A549 (cell line): ENCODE measurements around the gene RAB17. TPM values are rescaled to one million over a fixed set of nuclear protein-coding genes. Genes with fewer than 3 reads are reported as not detected.

Experiments used
- ATAC-seq, 2 experiments: fragments of 200-7000 bp in 1 of 2; fragments of >200 bp in 1 of 2; cut with Nextera tagmentation in 1 of 2; cut with Tn5 transposase in 1 of 2; 3 replicates each; pipeline versions ENCODE4 v1.8.0 to v1.9.1; 2018 to 2020; ENCODE audit warnings: mild to moderate bottlenecking in 1 of 2, moderate library complexity in 1 of 2
- CTCF ChIA-PET: fragments of 300-600 bp; sonication (Branson Sonifier 250); formaldehyde crosslinking; extraction: SDS; loops from one replicate; lab custom pipeline; 2021; ENCODE audit warnings: antibody characterized with exemption, inconsistent platforms; lab: Yijun Ruan, JAX
- POLR2A ChIA-PET: fragments of 350-600 bp; formaldehyde crosslinking; extraction: SDS; loops from one replicate; lab custom pipeline; 2021; ENCODE audit warnings: antibody characterized with exemption, inconsistent platforms; lab: Yijun Ruan, JAX
- DNase-seq, 2 experiments: peaks; one replicate each; pipeline versions ENCODE4 v3.0.0 to v3.0.0-alpha.2; 2011 to 2016; ENCODE audit warnings: low read depth in 1 of 2, low spot score in 1 of 2
- FAIRE-seq: peaks from 2 replicates; lab custom pipeline; 2011; peaks lifted over from hg19 to GRCh38; lab: Jason Lieb, UNC
- H3K27ac ChIP-seq, 2 experiments: fragments of >200 bp; sonication (Bioruptor Twin); formaldehyde crosslinking; 3 replicates each; pipeline ENCODE4 v1.5.1; 2016 to 2017
- H3K4me1 ChIP-seq: fragments of >200 bp; sonication (Bioruptor Twin); formaldehyde crosslinking; 3 replicates; pipeline ENCODE4 v1.6.1; 2016
- H3K4me2 ChIP-seq: fragments of >200 bp; sonication (Bioruptor Twin); formaldehyde crosslinking; 3 replicates; pipeline ENCODE4 v1.6.1; 2016
- H3K4me3 ChIP-seq: fragments of >200 bp; sonication (Bioruptor Twin); formaldehyde crosslinking; 3 replicates; pipeline ENCODE4 v1.5.1; 2016
- H3K9me3 ChIP-seq: fragments of >200 bp; sonication (Bioruptor Twin); formaldehyde crosslinking; 3 replicates; pipeline ENCODE4 v1.6.1; 2016
- ATOH8 ChIP-seq: fragments of 250-450 bp; sonication (Bioruptor Pico); IDR thresholded peaks from 2 replicates; pipeline ENCODE4 v1.5.0; 2020; ENCODE audit warnings: low read depth, mild to moderate bottlenecking, moderate library complexity
- CBX8 ChIP-seq: fragments of 200-600 bp; sonication (generic); IDR thresholded peaks from 2 replicates; pipeline ENCODE4 v1.6.1; 2016
- CTCF ChIP-seq: fragments of >200 bp; sonication (Bioruptor Twin); formaldehyde crosslinking; IDR thresholded peaks from 3 replicates; pipeline ENCODE4 v1.5.1; 2016
- ELK1 ChIP-seq: fragments of 150-350 bp; IDR thresholded peaks from 2 replicates; pipeline ENCODE4 v1.6.1; 2014; ENCODE audit warnings: low read depth, mild to moderate bottlenecking, low read length
- FOSL2 ChIP-seq, 2 experiments: fragments of 450-650 bp in 1 of 2; fragments of >200 bp in 1 of 2; sonication (Bioruptor Twin) in 1 of 2; formaldehyde crosslinking; IDR thresholded peaks; 2 replicates each; pipeline versions ENCODE4 v1.5.0 to v1.6.1; 2016 to 2020; ENCODE audit warnings: mild to moderate bottlenecking in 1 of 2, moderate library complexity in 1 of 2
- HES2 ChIP-seq: fragments of >200 bp; sonication (Bioruptor Twin); formaldehyde crosslinking; IDR thresholded peaks from 2 replicates; pipeline ENCODE4 v1.6.1; 2016
- HMGXB4 ChIP-seq: fragments of 250-450 bp; sonication (Bioruptor Pico); IDR thresholded peaks from 2 replicates; pipeline ENCODE4 v1.5.0; 2021; ENCODE audit warnings: mild to moderate bottlenecking, moderate library complexity, borderline replicate concordance
- HOXA7 ChIP-seq: fragments of 250-450 bp; sonication (Bioruptor Pico); IDR thresholded peaks from 2 replicates; pipeline ENCODE4 v1.5.0; 2020; ENCODE audit warnings: mild to moderate bottlenecking, moderate library complexity
- JUNB ChIP-seq: fragments of >200 bp; sonication (Bioruptor Twin); formaldehyde crosslinking; IDR thresholded peaks from 2 replicates; pipeline ENCODE4 v1.6.1; 2016
- MYC ChIP-seq: IDR thresholded peaks from 2 replicates; pipeline ENCODE4 v1.6.1; 2012; ENCODE audit warnings: mild to moderate bottlenecking, inconsistent platforms, low read length, improper control_type of control experiment, borderline replicate concordance
- PHF8 ChIP-seq: fragments of 200-600 bp; sonication (generic); IDR thresholded peaks from 2 replicates; pipeline ENCODE4 v1.6.1; 2016; ENCODE audit warnings: low read depth, mild to moderate bottlenecking, antibody characterized with exemption, moderate library complexity, borderline replicate concordance
- POLR2A ChIP-seq: IDR thresholded peaks from 2 replicates; pipeline ENCODE4 v1.6.1; 2012; ENCODE audit warnings: mild to moderate bottlenecking, low read length
- REST ChIP-seq: fragments of 200-600 bp; sonication (generic); IDR thresholded peaks from 2 replicates; pipeline ENCODE4 v1.6.1; 2016; ENCODE audit warnings: antibody characterized with exemption, mild to moderate bottlenecking, moderate library complexity
- RFX5 ChIP-seq: fragments of 450-650 bp; IDR thresholded peaks from 2 replicates; pipeline ENCODE4 v1.7.1; 2014; ENCODE audit warnings: antibody characterized with exemption, mild to moderate bottlenecking, moderate library complexity
- RNF2 ChIP-seq: fragments of 200-600 bp; sonication (generic); IDR thresholded peaks from 2 replicates; pipeline ENCODE4 v1.6.1; 2016; ENCODE audit warnings: low read depth, mild to moderate bottlenecking, antibody characterized with exemption, moderate library complexity, borderline replicate concordance
- SREBF2 ChIP-seq: fragments of 450-650 bp; IDR thresholded peaks from 2 replicates; pipeline ENCODE4 v1.6.1; 2014; ENCODE audit warnings: mild to moderate bottlenecking, moderate library complexity
- USF2 ChIP-seq: fragments of 450-650 bp; IDR thresholded peaks from 2 replicates; pipeline ENCODE4 v1.6.1; 2014; ENCODE audit warnings: antibody characterized with exemption
- ZC3H11A ChIP-seq: fragments of 450-650 bp; IDR thresholded peaks from 2 replicates; pipeline ENCODE4 v1.6.1; 2014; ENCODE audit warnings: antibody characterized with exemption, mild to moderate bottlenecking
- WGBS: methylation state at CpG from one replicate; pipeline ENCODE4 v1.1.6; 2017; ENCODE audit errors: missing lambda C conversion rate; 5-methylcytosine and 5-hydroxymethylcytosine counted together
- polyA plus RNA-seq, 4 experiments: library from polyadenylated mRNA; depleted of rRNA in 3 of 4; stranded (reverse); fragments of >200 nt; fragmentation: RNase III in 1 of 4; extraction: RNeasy Plus Mini Kit Qiagen cat#74134 plus additional on column Dnase treatment in 1 of 4; gene quantifications; 2 replicates in 3 of 4; 3 replicates in 1 of 4; pipeline ENCODE4 v1.2.3, GENCODE V29; 2011 to 2017

The RAB17 gene
- polyA plus RNA-seq, 2 of the 4 experiments (the other 2 are of a cell fraction) = 0.44 to 2.2 TPM

- POLR2A ChIA-PET = no interaction called here
- Histone ChIP-seq H3K4me3 (no peak overlapping the region), H3K4me2 (no peak overlapping the region), H3K9me3 (no peaks in the 10 kb centered on the region), H3K4me1 (peaks cover 7% of the 10 kb centered on the region; the same call in 1 of the 3 replicates), H3K27ac (no peak overlapping the region)
- FAIRE-seq (no peak), DNase-seq (no peak), ATAC-seq (no peak)
- 57% methylated on average over 8 of the region's 8 CpGs for WGBS
- TF ChIP-seq HMGXB4 (no peak), JUNB (no peak), ELK1 (no peak), RFX5 (no peak), CBX8 (no peak), PHF8 (no peak), FOSL2 (IDR thresholded peaks at IDR 0.05) (no peak), FOSL2 (CRISPR knock-in tag; IDR thresholded peaks at IDR 0.05) (no peak), MYC (no peak), HOXA7 (CRISPR knock-in tag) (no peak), ATOH8 (CRISPR knock-in tag) (no peak), USF2 (no peak), POLR2A (no peak), HES2 (no peak), ZC3H11A (no peak), SREBF2 (no peak), REST (no peak), RNF2 (no peak), CTCF (no peak)
- CTCF ChIA-PET = interaction anchor here (2.3 kb wide), 1 partner anchor 115 kb away, joined by 6 read pairs; no protein-coding TSS in a partner anchor
These were observed 39.2 kb upstream of the RAB17 start for GRCh38 chr2:237629739-237630138.
